ENCODE data around the gene ZNF316.

The ZNF316 gene

GRCh38 chr7:6691609-6692106 lies 54.5 kb downstream of the ZNF316 start:
- no peak for DNase-seq (ENCODE audit: low spot score)

GRCh38 chr7:6700793-6701192 lies 63.7 kb downstream of the ZNF316 start:
- DNase-seq (ENCODE audit: low spot score): no peak

- no peak for DNase-seq (ENCODE audit: low spot score)
Measured at GRCh38 chr7:6701860-6702259, 64.7 kb downstream of the ZNF316 start.
